Measurements from ENCODE around the gene ARHGEF2. TPM values are rescaled to one million over a fixed set of nuclear protein-coding genes. Genes with fewer than 3 reads are reported as not detected.

ARHGEF2 gene
- total and polyA plus RNA-seq, 9 of the 15 experiments (the other 6 are each of a cell fraction or from before 2014, with no cell fraction given): 7.1 to 162 (median 62.2) TPM

- Histone ChIP-seq H3K36me3 (ENCODE audit: control insufficient read depth, insufficient read depth, low read length) (peaks cover 43% of the 10 kb centered on the region; the same call in 2 of the 3 replicates), H4K20me1 (replicated peaks; ENCODE audit: control insufficient read depth, insufficient read depth, low read length) (no peaks in the 10 kb centered on the region), H3K9me3 (replicated peaks; ENCODE audit: control insufficient read depth, insufficient read depth, low read depth, low read length) (no peaks in the 10 kb centered on the region), H3K4me1 (replicated peaks in 1 of 2; ENCODE audit: control insufficient read depth in 2 of 2, insufficient read depth in 2 of 2, low read length in 2 of 2) (peaks cover 7 to 8% of the 10 kb centered on the region in 2 experiments; a peak in 4 of 5 replicates), H3K9ac (ENCODE audit: insufficient read depth in 1 of 2, low read depth in 2 of 2, low read length in 2 of 2) (peak overlapping the region; percentile 78 to 93; a peak in 3 of 4 replicates), H3K27me3 (ENCODE audit: control insufficient read depth in 2 of 2, insufficient read depth in 2 of 2, low read length in 2 of 2) (no peaks in the 10 kb centered on the region), H3K79me2 (ENCODE audit: control insufficient read depth, insufficient read depth, low read length) (peaks cover 26% of the 10 kb centered on the region), H2AFZ (ENCODE audit: low read depth, low read length) (no peak overlapping the region), H3K9me1 (ENCODE audit: control insufficient read depth, insufficient read depth, low read length) (no peaks in the 10 kb centered on the region), H3K27ac (ENCODE audit: extremely low read depth, low read depth, low read length) (peak overlapping the region; percentile 65), H3K4me3 (peak overlapping the region; percentile 72), H3K4me2 (ENCODE audit: insufficient read depth, low read length) (peak overlapping the region; percentile 89)
- DNase-seq (ENCODE audit: extremely low read depth in 1 of 4, low spot score in 3 of 4) (no peak), FAIRE-seq (no peak), ATAC-seq (no peak)
- ChIA-PET POLR2A (interaction anchor here (0.6 to 1.9 kb wide), 8 partner anchors 10 to 558 kb away, joined by 3 to 10 read pairs (median 3); partner anchors contain the start of gene GLMP), CTCF (ENCODE audit: low intra/inter-chr PET ratio) (no interaction called here)
- TF ChIP-seq, protein P1, sequence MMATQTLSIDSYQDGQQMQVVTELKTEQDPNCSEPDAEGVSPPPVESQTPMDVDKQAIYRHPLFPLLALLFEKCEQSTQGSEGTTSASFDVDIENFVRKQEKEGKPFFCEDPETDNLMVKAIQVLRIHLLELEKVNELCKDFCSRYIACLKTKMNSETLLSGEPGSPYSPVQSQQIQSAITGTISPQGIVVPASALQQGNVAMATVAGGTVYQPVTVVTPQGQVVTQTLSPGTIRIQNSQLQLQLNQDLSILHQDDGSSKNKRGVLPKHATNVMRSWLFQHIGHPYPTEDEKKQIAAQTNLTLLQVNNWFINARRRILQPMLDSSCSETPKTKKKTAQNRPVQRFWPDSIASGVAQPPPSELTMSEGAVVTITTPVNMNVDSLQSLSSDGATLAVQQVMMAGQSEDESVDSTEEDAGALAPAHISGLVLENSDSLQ (IDR thresholded peaks at IDR 0.05): peak; percentile 73
- no peak for TF ChIP-seq SIN3B (IDR thresholded peaks at IDR 0.05; ENCODE audit: low read depth)
- TF ChIP-seq ZBTB40 (IDR thresholded peaks at IDR 0.05): 0 out of 2 replicates have a peak, but pooled peaks have one; percentile 14
- TF ChIP-seq ZBTB40 (CRISPR knock-in tag; IDR thresholded peaks at IDR 0.05): no peak
- intact Hi-C loops (cut with micrococcal nuclease): no loop called here
- in situ Hi-C loops (cut with MboI): no loop called here
- 13% methylated on average over 8 of the region's 8 CpGs for WGBS (ENCODE audit: insufficient coverage, low coverage, missing lambda C conversion rate)
- BruUV-seq (replicated peaks): TSS peak; percentile 73
Measured at GRCh38 chr1:156019946-156020292, 41.6 kb upstream of the ARHGEF2 start.

Data from K562 (cell line).